Hepatocyte (in vitro differentiated cells): Measurements from ENCODE around the gene S100G.

Source experiments
- EZH2 ChIP-seq: fragments of 200-600 bp; sonication (generic); IDR thresholded peaks from 2 replicates; pipeline ENCODE4 v1.6.1; 2016; ENCODE audit warnings: antibody characterized with exemption, mild to moderate bottlenecking, borderline replicate concordance
- EZH2phosphoT487 ChIP-seq: fragments of 200-600 bp; sonication (generic); IDR thresholded peaks from one replicate; pipeline ENCODE4 v1.6.1; 2018; ENCODE audit warnings: antibody characterized with exemption, mild to moderate bottlenecking, low read depth, moderate library complexity; ENCODE audit not compliant: unreplicated experiment, severe bottlenecking

GRCh38 chrX:16618422-16618821 is 31.5 kb upstream of the S100G start:
- TF ChIP-seq EZH2phosphoT487 (no peak), EZH2 (no peak)
